Posterior cingulate gyrus (tissue), 11 donors: ENCODE measurements around the gene C1GALT1.
"Not testable (repeated sequence)": the region's sequence is repeated elsewhere in the genome, so short reads cannot be mapped to it uniquely, and the experiment has no call there.

ENCODE experiments used
- DNase-seq, 10 donors: peaks; one replicate each; pipeline versions ENCODE4 v3.0.0 to v3.0.0-alpha.2; 2020 to 2021; ENCODE audit warnings: mixed read lengths in 3 of 10
- intact Hi-C: fragments of 100-400 bp; cut with DNase I; formaldehyde crosslinking; loops from one replicate; pipeline ENCODE4 v1.15.1; 2023

Gene C1GALT1

DNA sequence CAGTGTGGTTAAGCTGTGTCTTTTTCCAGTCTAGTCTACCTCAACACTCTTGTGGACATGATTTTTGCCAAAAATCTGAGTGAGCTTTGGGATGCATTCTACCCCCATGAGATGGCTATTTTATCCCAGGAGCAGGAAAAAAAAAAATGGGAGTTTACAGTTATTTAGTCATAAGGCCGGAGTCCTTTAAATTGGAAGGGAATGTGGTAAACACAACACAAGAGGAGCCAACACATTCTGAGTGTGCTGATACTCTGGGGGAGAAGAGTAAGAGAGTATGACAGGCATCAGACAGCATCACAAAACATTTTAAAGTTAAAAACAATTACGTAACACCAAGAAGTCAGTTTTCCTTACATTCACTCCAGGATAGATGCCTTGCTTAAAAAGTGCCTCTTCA is 46.1 kb downstream of the C1GALT1 start:
- intact Hi-C loops = loop anchor here (2.0 kb wide), 1 partner anchor 46 kb away; the partner anchor contains the start of gene C1GALT1
- no peak for DNase-seq

DNA sequence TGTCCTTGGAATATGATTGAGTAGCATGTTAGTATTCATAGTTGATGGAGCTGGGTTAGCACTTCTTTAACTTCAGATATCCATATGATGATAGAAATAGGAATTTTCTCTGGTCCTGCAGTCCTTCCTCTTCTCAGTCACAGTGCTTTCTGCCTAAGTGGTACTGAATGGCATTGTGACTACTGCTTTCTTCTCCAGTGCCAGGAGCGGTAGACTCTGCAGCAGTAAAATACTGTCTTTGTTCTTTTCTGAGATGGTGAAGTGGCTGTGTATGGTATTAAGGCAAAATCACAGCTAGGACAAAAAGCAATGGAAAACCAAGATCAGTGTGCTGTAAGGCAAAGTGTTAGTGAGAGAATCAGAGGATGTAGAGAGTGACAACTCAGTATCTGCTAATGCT is 46.6 kb downstream of the C1GALT1 start:
- DNase-seq = peak in 4 of 10 donors; percentile 10 to 62 (median 29)
- intact Hi-C loops = loop anchor here (2.0 kb wide), 1 partner anchor 46 kb away; the partner anchor contains the start of gene C1GALT1

- intact Hi-C loops = no loop called here
- DNase-seq = no peak
Observed at GRCh38 chr7:7231000-7231399, 48.7 kb downstream of the C1GALT1 start.

GRCh38 chr7:7231865-7232264 is 49.5 kb downstream of the C1GALT1 start:
- intact Hi-C loops = no loop called here
- no peak for DNase-seq

GRCh38 chr7:7235347-7235746 is 53.0 kb downstream of the C1GALT1 start:
- DNase-seq = no peak
- intact Hi-C loops = no loop called here

DNA sequence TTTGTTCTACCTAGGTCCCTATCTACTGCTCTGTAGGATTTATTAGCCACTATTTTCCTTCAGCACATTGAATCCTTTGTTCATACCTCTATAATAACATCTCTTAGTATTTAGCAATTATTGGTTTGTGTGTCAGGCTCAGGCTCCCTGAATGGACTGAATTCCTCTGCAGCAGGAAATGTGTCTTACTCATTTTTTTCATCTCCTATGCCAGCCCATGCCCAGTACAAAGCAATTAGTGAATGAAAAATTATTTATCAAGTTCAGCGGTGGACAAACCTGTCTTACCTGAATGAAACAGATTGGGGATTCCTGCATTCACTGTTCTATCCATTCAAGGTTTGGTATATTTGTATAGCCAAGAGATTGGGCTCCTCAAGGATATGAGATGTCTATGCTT is 53.7 kb downstream of the C1GALT1 start:
- intact Hi-C loops = no loop called here
- DNase-seq = no peak

- intact Hi-C loops = no loop called here
- DNase-seq = no peak
Observed at GRCh38 chr7:7237201-7237977, 55.0 kb downstream of the C1GALT1 start.

GRCh38 chr7:7237978-7238267 is 55.6 kb downstream of the C1GALT1 start:
- intact Hi-C loops = no loop called here
- no peak for DNase-seq

DNA sequence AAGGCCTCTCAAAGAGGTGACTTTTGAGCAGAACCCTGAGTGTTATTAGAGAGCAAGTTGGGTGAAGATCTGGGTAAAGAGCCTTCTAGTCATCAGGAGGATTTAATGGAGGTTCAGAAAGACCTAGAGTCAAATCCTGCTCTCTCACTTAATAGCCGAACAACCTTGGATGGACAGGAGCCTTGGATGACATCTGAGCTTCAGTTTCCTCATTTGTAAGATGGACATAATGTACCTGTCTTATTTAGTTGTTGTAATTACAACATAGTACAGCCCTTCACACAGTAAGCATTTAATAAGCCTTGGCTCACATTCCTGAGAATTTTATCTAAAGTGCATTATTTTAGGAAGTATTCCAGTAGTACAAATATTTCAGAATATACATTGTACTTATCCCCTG is 57.0 kb downstream of the C1GALT1 start:
- no peak for DNase-seq

DNA sequence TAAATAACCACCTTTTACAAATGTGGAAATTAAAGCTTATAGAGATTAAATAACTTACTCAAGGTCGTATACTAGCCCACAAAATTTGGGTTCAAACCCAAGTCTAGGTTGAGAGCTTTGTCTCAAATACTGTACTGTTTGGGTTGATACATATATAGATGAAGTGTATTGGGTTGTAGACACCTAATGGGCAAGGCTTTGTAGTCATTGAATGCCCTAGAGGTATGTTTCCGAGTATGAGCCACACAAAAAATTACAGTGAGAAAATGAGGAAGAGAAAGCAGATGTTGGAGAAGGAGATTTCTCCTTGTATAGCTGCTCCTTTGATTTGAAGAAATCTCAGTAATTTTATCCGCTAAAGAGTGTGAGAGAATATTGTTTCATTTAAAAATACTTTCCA is 60.6 kb downstream of the C1GALT1 start:
- intact Hi-C loops = no loop called here
- no peak for DNase-seq

More for the DNA sequence above, 57.0 kb downstream of the C1GALT1 start:
- intact Hi-C loops = no loop called here

- DNase-seq, intact Hi-C loops: not testable (repeated sequence)
Observed at GRCh38 chr7:7245233-7245632, 62.9 kb downstream of the C1GALT1 start.

DNA sequence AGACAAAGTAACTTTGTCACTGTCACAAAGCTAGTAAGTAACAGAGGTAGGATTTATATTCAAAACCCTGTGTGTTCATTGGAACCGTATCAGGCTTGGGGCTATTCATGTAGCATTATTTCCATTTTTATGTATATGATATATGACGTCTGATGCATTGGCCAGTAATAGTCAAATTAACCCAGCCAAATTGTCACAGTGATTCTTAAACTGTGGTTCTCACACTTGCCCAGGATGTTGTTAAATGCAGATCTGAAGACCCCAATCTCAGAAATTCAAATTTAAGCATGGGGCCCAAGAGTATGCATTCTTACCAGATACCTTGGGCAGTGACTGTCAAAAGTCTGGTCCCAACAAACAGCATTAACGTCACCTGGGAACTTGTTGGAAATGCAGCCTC is 63.9 kb downstream of the C1GALT1 start:
- intact Hi-C loops = no loop called here
- DNase-seq = no peak

DNA sequence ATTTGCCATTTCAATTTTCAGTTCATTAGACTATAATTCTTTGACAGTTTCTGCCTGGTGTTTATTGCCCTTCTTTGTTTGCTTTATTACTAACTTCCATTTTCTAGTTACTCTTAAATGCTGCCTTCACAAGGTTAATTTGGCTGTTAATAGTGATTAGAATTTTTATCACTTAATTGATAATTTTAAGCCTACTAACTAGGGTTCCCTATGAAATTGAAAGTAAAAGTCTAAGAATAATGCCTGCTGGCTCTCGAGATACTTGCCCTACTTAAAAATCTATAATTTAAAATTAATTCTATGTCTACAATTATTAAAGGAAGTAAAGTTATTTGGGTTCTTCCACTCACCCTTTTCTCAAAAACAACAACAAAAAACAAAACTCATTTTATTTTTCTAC is 65.3 kb downstream of the C1GALT1 start:
- DNase-seq = no peak
- intact Hi-C loops = no loop called here

GRCh38 chr7:7249814-7250213 is 67.5 kb downstream of the C1GALT1 start:
- intact Hi-C loops = no loop called here
- no peak for DNase-seq

DNA sequence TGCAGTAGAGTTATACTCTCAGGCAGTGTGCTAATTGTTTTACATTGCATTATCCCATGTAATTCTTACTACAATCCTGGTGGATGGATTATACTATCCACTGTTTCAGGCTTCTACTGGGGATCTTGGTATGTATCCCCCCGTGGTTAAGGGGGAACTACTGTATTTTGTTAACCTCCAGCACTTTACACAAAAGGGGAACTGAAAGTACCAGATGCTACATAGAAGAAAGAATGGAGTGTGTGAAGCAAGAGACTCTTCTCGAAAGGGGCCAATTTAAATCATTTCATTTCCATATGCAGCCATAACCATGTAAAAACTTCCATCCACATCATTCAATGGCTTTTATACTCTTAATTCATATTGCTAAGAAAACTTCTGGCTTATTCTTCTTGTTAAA is 69.4 kb downstream of the C1GALT1 start:
- intact Hi-C loops = no loop called here
- DNase-seq = no peak

GRCh38 chr7:7254319-7254718 is 72.0 kb downstream of the C1GALT1 start:
- intact Hi-C loops = no loop called here
- no peak for DNase-seq

- intact Hi-C loops = no loop called here
- no peak for DNase-seq
Observed at GRCh38 chr7:7254908-7255307, 72.6 kb downstream of the C1GALT1 start.

DNA sequence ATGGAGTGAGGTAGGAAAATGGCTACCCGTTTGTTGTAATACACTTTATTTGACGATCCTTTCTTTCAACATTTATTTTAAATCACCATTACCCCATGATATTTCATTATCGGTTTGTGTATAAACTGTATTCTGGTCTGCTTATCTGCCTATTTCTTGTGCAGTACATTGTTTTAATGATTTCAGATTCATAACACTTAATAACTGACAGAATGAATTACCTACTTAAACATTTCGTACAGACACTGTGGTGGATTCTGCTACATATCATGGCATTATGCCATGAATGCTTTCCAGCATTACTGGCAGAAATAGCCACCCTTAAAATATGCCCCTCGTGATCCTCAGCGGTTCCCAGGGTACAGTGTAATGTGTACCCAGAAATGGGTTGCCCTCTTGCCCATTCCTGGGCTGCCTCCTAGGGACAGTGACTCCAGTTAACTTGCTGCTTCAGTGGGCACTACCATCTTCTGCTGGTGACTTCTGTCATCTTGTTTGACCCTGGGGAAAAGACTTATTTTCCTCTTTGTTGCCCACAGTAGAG is 74.5 kb downstream of the C1GALT1 start:
- intact Hi-C loops = no loop called here

DNA sequence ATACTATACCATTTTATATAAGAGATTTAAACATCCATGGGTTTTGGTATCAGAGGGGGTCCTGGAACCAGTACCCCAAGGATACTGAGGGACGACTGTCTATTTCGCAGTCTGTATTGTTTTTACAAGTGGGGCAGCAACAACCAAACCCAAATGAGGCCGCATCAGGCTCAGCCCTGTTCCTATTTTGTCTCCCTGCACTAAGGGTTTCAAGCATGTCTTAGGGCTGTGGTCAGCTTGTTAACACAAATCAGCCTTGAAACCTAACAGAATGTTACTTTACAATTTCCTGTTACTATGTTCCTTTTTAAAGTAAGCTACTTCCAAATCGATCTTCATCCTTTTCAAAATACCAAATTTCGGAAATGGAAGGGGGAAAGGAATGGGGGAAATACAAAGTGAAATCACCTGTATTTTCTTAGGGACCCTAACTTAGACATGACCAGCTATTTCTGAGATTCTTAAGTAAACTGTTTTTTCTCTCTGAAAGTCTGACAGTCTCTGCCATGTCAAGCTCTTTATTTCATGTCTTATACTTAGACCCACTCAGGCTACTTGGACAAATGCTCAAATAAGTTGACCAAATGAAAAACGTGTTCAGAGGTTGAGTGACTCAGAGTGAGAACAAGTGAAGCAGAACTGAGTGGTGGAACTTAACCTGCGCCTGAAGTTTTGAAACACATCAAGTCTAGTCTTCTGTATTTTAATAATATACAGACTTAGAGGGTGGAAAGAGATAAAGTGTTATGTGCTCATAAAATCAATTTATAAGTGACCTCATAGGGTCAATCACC is 75.8 kb downstream of the C1GALT1 start:
- DNase-seq = no peak
- intact Hi-C loops = no loop called here

More for the DNA sequence above, 74.5 kb downstream of the C1GALT1 start:
- DNase-seq = no peak

DNA sequence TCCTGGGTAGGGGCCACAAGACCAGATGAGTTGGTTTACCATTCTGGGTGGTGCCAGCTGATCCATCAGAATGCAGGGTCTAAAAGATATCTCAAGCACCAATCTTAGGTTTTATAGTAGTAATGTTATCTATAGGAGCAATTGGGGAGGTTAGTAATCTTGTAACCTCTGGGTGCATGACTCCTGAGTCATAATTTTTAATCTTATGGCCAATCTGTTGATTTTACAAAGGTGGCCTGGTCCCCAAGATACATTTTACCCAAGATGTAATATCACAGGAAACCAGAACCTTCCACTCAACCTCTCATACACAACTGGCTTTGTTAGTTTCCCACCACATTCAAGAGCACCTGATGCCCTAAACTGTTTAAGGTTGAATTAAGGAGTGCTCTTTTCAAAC is 79.5 kb downstream of the C1GALT1 start:
- intact Hi-C loops = no loop called here
- DNase-seq = no peak

DNA sequence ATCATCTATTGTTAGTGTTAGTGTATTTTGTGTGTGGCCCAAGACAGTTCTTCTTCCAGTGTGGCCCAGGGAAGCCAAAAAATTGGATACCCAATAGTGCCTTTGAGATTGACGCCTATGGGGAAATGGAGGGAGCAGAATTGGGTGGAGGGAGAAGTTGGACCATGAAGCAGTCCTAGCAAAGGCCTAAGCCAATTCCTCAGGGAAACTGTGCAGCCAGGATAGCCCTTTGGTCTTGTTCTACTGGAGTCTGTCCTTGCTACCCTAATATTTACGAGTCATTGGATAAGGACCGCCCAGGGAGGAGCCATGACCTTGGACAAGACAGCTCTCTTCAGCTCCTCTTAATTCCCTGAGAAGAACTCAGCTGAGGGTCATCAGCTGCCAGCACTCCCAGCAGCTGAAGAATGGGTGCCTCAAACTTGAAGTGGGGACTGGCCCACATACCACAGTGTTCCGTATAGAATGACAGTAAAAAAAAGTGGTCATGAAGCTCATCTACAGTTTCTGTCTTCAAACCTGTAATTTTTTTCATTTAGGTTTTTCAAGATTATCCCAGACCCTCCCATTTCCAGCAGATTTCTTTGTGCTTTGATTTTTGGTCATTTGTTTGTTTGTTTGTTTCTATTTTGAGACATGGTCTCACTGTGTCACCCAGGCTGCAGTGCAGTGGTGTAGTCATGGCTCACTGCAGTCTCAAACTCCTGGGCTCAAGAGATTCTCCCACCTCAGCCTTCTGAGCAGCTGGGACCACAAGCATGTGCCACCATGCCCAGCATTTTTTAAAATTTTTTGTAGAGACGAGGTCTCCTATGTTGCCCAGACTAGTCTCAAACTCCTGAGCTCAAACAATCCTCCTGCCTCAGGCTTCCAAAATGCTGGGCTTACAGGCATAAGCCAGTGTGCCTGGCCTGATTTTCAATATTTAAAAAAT is 81.2 kb downstream of the C1GALT1 start:
- DNase-seq = no peak
- intact Hi-C loops = no loop called here
